HCT116 (cell line): ENCODE results near the gene CNTNAP5. TPM values are rescaled to one million over a fixed set of nuclear protein-coding genes. Genes with fewer than 3 reads are reported as not detected.

Experiments
- ATAC-seq: fragments of 200-7000 bp; cut with Tn5 transposase; 2 replicates; pipeline ENCODE4 v1.9.1; 2020; ENCODE audit warnings: mild to moderate bottlenecking, moderate library complexity
- BruUV-seq: library from RNA; stranded (reverse); fragments of 400-500 nt; replicated peaks from 2 replicates; lab custom pipeline; 2021; lab: Mats Ljungman, UMichigan
- CTCF ChIA-PET: fragments of 300-600 bp; sonication (Branson Sonifier 250); formaldehyde crosslinking; loops from one replicate; lab custom pipeline; 2021; ENCODE audit warnings: antibody characterized with exemption; lab: Charles Lee
- POLR2A ChIA-PET: fragments of 300-600, 350-600 bp; sonication (Branson Sonifier 250); formaldehyde crosslinking; loops from one replicate; lab custom pipeline; 2021; ENCODE audit warnings: antibody characterized with exemption; lab: Charles Lee
- RAD21 ChIA-PET, 2 experiments: fragments of 300-600 bp; sonication (Branson Sonifier 250); formaldehyde crosslinking; loops; one replicate each; lab custom pipeline; 2023; ENCODE audit warnings: low total read pairs in 2 of 2; ENCODE audit not compliant: uncharacterized antibody in 2 of 2, unreplicated experiment in 2 of 2, low non-redundant PET in 1 of 2; lab: Charles Lee
- DNase-seq: peaks from one replicate; pipeline ENCODE4 v3.0.0-alpha.2; 2010; ENCODE audit warnings: low read depth, low spot score
- H2AFZ ChIP-seq: fragments of 200-600 bp; shearing (Covaris generic), sonication (generic); 2 replicates; pipeline ENCODE4 v1.6.1; 2017; ENCODE audit warnings: low read depth, mixed run types, mixed read lengths, antibody characterized with exemption, low read length; ENCODE audit not compliant: poor library complexity, severe bottlenecking
- H3K27ac ChIP-seq: 2 replicates; pipeline ENCODE4 v1.5.1; 2012; ENCODE audit warnings: low read depth, low read length
- H3K27me3 ChIP-seq: fragments of 200-600 bp; sonication (generic); 2 replicates; pipeline ENCODE4 v1.6.1; 2016; ENCODE audit warnings: mixed run types, low read length, mixed read lengths; ENCODE audit not compliant: insufficient read depth
- H3K36me3 ChIP-seq, 2 experiments: fragments of 200-500 bp in 1 of 2; fragments of 200-600 bp in 1 of 2; sonication (Bioruptor generic) in 1 of 2; sonication (generic) in 1 of 2; 2 replicates each; pipeline versions ENCODE4 v1.5.1 to v1.6.1; 2014 to 2016; ENCODE audit warnings: low read length in 2 of 2, inconsistent platforms in 1 of 2, mixed read lengths in 1 of 2, mixed run types in 1 of 2; ENCODE audit not compliant: insufficient read depth in 2 of 2, control insufficient read depth in 1 of 2
- H3K4me1 ChIP-seq, 2 experiments: fragments of 200-600 bp in 1 of 2; sonication (generic) in 1 of 2; 2 replicates each; pipeline versions ENCODE4 v1.5.1 to v1.6.1; 2012 to 2017; ENCODE audit warnings: low read length in 2 of 2, inconsistent platforms in 1 of 2, mild to moderate bottlenecking in 1 of 2, mixed read lengths in 1 of 2, mixed run types in 1 of 2, moderate library complexity in 1 of 2; ENCODE audit not compliant: insufficient read depth in 2 of 2, control insufficient read depth in 1 of 2
- H3K4me2 ChIP-seq: fragments of 200-600 bp; sonication (generic); 2 replicates; pipeline ENCODE4 v1.6.1; 2017; ENCODE audit warnings: mixed run types, low read length, mixed read lengths
- H3K4me3 ChIP-seq, 2 experiments: fragments of 200-600 bp in 1 of 2; sonication (generic) in 1 of 2; replicated peaks in 1 of 2; 2 replicates each; pipeline ENCODE4 v1.5.1; 2011 to 2016; ENCODE audit warnings: low read length in 2 of 2, control low read depth in 1 of 2, low read depth in 1 of 2, mild to moderate bottlenecking in 1 of 2, mixed read lengths in 1 of 2, mixed run types in 1 of 2
- H3K79me2 ChIP-seq: fragments of 200-600 bp; sonication (generic); 2 replicates; pipeline ENCODE4 v1.6.1; 2017; ENCODE audit warnings: mild to moderate bottlenecking, mixed run types, low read length, moderate library complexity, mixed read lengths; ENCODE audit not compliant: insufficient read depth
- H3K9ac ChIP-seq: fragments of 200-600 bp; sonication (generic); 2 replicates; pipeline ENCODE4 v1.6.1; 2016; ENCODE audit warnings: low read length, mixed read lengths
- H3K9me2 ChIP-seq: fragments of 200-600 bp; sonication (generic), shearing (Covaris generic); 2 replicates; pipeline ENCODE4 v1.6.1; 2017; ENCODE audit warnings: mixed run types, mild to moderate bottlenecking, moderate library complexity; ENCODE audit not compliant: insufficient read depth
- H3K9me3 ChIP-seq, 2 experiments: fragments of 200-500 bp in 1 of 2; fragments of 200-600 bp in 1 of 2; sonication (Bioruptor generic) in 1 of 2; sonication (generic) in 1 of 2; 2 replicates each; pipeline ENCODE4 v1.6.1; 2014 to 2017; ENCODE audit warnings: low read length in 2 of 2, mixed read lengths in 2 of 2, inconsistent platforms in 1 of 2, low read depth in 1 of 2, mild to moderate bottlenecking in 1 of 2, mixed run types in 1 of 2, moderate library complexity in 1 of 2; ENCODE audit not compliant: control insufficient read depth in 1 of 2, insufficient read depth in 1 of 2
- H4K20me1 ChIP-seq: fragments of 200-600 bp; sonication (generic), shearing (Covaris generic); 2 replicates; pipeline ENCODE4 v1.6.1; 2017; ENCODE audit warnings: mixed run types, mild to moderate bottlenecking, moderate library complexity; ENCODE audit not compliant: insufficient read depth
- CEBPB ChIP-seq: IDR thresholded peaks from 2 replicates; pipeline ENCODE4 v1.6.1; 2012; ENCODE audit warnings: low read depth
- EGR1 ChIP-seq: IDR thresholded peaks from 2 replicates; pipeline ENCODE4 v1.6.1; 2012; ENCODE audit warnings: low read depth
- ELF1 ChIP-seq: IDR thresholded peaks from 2 replicates; pipeline ENCODE4 v1.6.1; 2012; ENCODE audit warnings: low read depth, borderline replicate concordance
- EZH2 ChIP-seq: fragments of 200-600 bp; sonication (generic); IDR thresholded peaks from 2 replicates; pipeline ENCODE4 v1.6.1; 2017; ENCODE audit warnings: antibody characterized with exemption, mixed run types
- EZH2phosphoT487 ChIP-seq: fragments of 200-600 bp; IDR thresholded peaks from 2 replicates; pipeline ENCODE4 v1.6.1; 2018; ENCODE audit warnings: antibody characterized with exemption, borderline replicate concordance
- FOSL1 ChIP-seq: IDR thresholded peaks from 2 replicates; pipeline ENCODE4 v1.6.1; 2012; ENCODE audit warnings: low read depth
- POLR2A ChIP-seq: IDR thresholded peaks from 2 replicates; pipeline ENCODE4 v1.7.0; 2011; ENCODE audit warnings: borderline replicate concordance; ENCODE audit not compliant: insufficient read depth, insufficient read length; ENCODE audit errors: extremely low read depth
- POLR2AphosphoS5 ChIP-seq: IDR thresholded peaks from 2 replicates; pipeline ENCODE4 v1.6.1; 2011; ENCODE audit warnings: mild to moderate bottlenecking, low read depth, low read length, moderate library complexity
- RAD21 ChIP-seq: IDR thresholded peaks from 2 replicates; pipeline ENCODE4 v1.6.1; 2012; ENCODE audit warnings: low read depth, mild to moderate bottlenecking
- SRF ChIP-seq: IDR thresholded peaks from 2 replicates; pipeline ENCODE4 v1.6.1; 2012; ENCODE audit warnings: low read depth
- intact Hi-C: fragments of 100-400 bp; cut with micrococcal nuclease; formaldehyde crosslinking; loops from 2 replicates; pipeline ENCODE4 v1.10.0; 2022
- total RNA-seq: library from RNA; stranded (reverse); gene quantifications from one replicate; pipeline ENCODE4 v1.2.1, GENCODE V29; 2021; ENCODE audit not compliant: unreplicated experiment
- TF ChIP-seq, protein P1 (sequence below): IDR thresholded peaks from 2 replicates; pipeline ENCODE4 v1.6.1; 2012
- TF ChIP-seq, protein P2 (sequence below): IDR thresholded peaks from 2 replicates; pipeline ENCODE4 v1.6.1; 2011; ENCODE audit warnings: mild to moderate bottlenecking, low read length, moderate library complexity; ENCODE audit not compliant: insufficient replicate concordance; ENCODE audit errors: extremely low read depth

CNTNAP5 gene
- total RNA-seq, 1 experiment from 2014 or later = not detected

DNA sequence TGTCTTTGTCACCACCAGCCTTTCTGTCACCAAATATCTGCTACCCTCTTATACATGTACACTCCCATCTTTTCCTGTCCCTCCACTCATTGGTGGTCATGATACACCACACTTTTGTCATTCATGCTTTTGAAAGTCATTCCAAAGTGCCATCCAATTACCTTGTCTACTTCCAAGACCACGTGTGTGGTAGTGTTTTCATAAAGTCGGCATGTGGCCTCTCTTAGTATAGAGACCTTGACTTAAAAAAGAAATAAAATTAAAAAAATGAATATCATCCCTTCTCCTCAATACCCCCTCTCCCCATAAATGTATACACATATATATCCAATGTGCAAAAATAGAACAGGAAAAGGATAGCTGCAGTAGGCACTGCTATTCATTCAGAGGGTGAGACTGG is 271.4 kb downstream of the CNTNAP5 start (continued):
- no peak for TF ChIP-seq FOSL1
- no peak for TF ChIP-seq EZH2phosphoT487
- no peak for TF ChIP-seq SRF
- no peak for TF ChIP-seq EGR1
- TF ChIP-seq ELF1 = no peak
- no peak for TF ChIP-seq RAD21
- TF ChIP-seq EZH2 = no peak
- no peak for TF ChIP-seq POLR2AphosphoS5
- TF ChIP-seq, protein P1, sequence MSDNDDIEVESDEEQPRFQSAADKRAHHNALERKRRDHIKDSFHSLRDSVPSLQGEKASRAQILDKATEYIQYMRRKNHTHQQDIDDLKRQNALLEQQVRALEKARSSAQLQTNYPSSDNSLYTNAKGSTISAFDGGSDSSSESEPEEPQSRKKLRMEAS = no peak

DNA sequence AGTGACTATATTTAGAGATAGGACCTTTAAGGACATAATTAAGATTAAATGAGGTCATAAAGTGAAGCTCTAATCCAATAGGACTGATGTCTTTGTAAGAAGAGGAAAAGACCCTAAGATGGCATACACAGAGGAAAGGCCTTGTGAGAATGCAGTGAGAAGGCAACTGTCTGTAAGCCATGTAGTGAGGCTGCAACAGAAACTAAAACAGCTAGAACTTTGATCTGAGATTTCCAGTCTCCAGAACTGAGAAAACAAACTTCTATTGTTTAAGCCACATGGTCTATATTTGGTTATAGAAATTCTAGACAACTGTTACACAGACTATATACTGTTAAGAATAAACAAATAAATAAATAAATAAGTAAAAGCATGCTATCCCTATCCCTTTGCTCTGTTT is 276.8 kb downstream of the CNTNAP5 start:
- ChIA-PET RAD21 (no interaction called here), POLR2A (no interaction called here), CTCF (no interaction called here)
- ATAC-seq = no peak
- Histone ChIP-seq H3K9me2 (no peaks in the 10 kb centered on the region), H3K4me1 (no peaks in the 10 kb centered on the region), H3K27me3 (no peaks in the 10 kb centered on the region), H2AFZ (no peak overlapping the region), H3K79me2 (no peaks in the 10 kb centered on the region), H4K20me1 (no peaks in the 10 kb centered on the region), H3K4me2 (no peak overlapping the region), H3K9me3 (peaks cover 14 to 27% of the 10 kb centered on the region in 2 experiments; a peak in 2 of 4 replicates), H3K9ac (no peak overlapping the region), H3K36me3 (no peaks in the 10 kb centered on the region), H3K27ac (no peak overlapping the region), H3K4me3 (no peak overlapping the region)
- intact Hi-C loops = no loop called here
- no peak for DNase-seq
- TF ChIP-seq CEBPB = no peak
- no peak for TF ChIP-seq POLR2AphosphoS5
- TF ChIP-seq SRF = no peak
- TF ChIP-seq, protein P2, sequence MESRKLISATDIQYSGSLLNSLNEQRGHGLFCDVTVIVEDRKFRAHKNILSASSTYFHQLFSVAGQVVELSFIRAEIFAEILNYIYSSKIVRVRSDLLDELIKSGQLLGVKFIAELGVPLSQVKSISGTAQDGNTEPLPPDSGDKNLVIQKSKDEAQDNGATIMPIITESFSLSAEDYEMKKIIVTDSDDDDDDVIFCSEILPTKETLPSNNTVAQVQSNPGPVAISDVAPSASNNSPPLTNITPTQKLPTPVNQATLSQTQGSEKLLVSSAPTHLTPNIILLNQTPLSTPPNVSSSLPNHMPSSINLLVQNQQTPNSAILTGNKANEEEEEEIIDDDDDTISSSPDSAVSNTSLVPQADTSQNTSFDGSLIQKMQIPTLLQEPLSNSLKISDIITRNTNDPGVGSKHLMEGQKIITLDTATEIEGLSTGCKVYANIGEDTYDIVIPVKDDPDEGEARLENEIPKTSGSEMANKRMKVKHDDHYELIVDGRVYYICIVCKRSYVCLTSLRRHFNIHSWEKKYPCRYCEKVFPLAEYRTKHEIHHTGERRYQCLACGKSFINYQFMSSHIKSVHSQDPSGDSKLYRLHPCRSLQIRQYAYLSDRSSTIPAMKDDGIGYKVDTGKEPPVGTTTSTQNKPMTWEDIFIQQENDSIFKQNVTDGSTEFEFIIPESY = no peak
- TF ChIP-seq POLR2A = no peak
- BruUV-seq = no TSS peak
